Dedifferentiated amniotic fluid mesenchymal stem cell (primary cell): ENCODE results near the gene ABLIM2.

Source experiments
- DNase-seq: peaks from one replicate; pipeline ENCODE4 v3.0.0-alpha.2; 2016; ENCODE audit errors: extremely low spot score

Gene ABLIM2

GRCh38 chr4:8157944-8158709 is 486 bp downstream of the ABLIM2 start:
- no peak for DNase-seq

DNA sequence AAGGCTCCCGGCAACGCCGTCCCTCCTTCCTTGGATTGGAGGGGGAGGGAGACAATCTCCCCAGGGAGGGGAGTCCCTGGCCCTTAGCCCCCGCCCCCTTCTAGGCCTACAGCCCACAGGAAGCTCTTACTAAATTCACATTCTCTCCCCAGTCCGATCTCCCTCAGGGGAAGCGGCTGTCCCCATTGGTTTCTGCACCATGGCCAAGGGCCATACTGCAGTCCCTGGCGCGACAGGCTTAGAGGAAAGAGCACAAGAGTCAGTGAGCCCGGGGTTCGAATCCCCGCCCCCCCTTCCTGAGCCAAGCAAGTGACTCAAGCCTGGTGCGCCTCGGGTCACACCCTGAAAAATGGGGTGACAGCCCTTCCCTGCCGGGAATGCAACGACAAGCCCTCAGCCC is 1.1 kb downstream of the ABLIM2 start:
- DNase-seq, result no peak

DNA sequence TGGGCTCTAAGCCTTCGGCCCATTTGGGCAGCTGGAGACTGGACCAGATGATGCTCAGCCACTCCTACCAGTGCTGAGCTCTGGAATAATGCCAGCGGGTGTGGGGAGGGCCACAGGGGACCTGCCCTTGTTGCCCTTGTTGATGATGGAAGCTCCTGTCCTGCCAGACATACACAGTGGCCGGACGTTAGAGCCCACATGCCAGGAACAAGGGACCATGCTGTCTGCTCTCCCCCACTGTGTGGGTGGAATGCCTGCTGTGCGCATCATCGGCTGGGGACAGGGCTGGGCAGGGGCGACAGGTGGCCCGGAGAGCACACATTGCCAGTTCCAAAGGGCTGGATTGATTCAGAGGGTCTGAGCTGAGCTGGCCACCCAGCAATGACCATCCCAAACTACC is 2.0 kb downstream of the ABLIM2 start:
- no peak for DNase-seq

- no peak for DNase-seq
Observed at GRCh38 chr4:8155660-8156421, 2.8 kb downstream of the ABLIM2 start.

DNA sequence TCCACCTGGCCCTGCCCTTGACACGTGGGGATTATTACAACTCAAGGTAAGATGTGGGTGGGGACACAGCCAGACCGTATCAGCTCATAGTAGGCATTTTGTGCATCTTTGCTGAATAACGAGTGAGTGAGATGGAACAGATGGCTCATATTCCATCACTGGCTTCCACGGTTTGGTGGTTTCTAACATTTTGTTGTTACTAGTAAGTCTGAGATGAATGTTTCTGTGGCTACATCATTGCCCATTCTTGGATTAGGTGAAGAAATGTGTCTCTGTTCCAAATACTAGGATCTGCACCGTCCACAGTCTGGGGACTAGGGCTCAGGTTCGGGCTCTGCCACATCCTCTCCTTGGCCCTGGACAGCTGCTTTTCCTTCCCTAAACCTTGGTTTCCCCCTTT is 3.6 kb downstream of the ABLIM2 start:
- DNase-seq, result no peak

GRCh38 chr4:8153441-8153840 is 5.2 kb downstream of the ABLIM2 start:
- DNase-seq, result no peak

DNA sequence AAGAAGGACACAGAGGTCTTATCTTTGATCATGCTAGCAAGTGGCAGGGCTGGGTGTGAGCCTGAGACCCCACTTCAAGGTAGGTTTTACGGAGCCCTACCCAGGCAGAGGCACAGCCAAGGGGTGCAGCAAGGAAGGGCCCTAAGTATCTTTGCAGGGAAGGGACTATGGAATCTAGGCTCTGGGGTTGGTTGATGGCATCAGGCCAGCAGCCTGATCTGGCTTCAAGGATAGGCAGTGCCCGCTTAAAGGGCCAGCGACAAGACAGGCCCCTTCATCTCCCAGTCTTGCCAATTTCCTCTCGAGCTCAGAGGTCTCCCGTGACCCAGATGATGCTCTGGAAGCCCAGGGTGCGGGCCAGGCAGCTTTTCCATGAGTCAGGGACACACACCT is 5.8 kb downstream of the ABLIM2 start:
- DNase-seq, result no peak

- DNase-seq, result no peak
Observed at GRCh38 chr4:8152090-8152864, 6.3 kb downstream of the ABLIM2 start.

DNA sequence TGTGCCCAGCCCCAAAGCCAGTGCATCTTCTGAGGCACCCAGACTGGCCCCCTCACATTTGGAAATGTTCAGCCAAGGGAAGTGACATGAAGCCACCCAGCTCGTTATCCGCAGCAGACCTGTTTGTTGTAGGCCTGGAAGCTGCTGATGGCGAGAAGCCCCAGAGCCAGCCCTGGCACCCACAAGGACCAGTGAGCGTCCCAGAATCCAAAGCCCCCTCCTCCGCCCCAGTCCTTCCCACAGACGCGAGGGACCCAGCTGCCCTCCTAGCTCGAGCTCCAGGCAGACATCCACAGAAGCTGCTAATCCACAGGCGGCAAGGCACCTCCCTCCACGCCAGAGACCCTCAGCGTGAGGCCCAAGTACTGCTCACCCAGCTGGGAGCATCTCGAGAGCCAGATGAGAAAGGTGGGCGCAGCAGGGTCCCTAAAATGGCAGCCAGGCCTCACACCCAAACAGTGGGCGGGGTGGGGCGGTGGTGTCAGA is 7.4 kb downstream of the ABLIM2 start:
- DNase-seq, result no peak

DNA sequence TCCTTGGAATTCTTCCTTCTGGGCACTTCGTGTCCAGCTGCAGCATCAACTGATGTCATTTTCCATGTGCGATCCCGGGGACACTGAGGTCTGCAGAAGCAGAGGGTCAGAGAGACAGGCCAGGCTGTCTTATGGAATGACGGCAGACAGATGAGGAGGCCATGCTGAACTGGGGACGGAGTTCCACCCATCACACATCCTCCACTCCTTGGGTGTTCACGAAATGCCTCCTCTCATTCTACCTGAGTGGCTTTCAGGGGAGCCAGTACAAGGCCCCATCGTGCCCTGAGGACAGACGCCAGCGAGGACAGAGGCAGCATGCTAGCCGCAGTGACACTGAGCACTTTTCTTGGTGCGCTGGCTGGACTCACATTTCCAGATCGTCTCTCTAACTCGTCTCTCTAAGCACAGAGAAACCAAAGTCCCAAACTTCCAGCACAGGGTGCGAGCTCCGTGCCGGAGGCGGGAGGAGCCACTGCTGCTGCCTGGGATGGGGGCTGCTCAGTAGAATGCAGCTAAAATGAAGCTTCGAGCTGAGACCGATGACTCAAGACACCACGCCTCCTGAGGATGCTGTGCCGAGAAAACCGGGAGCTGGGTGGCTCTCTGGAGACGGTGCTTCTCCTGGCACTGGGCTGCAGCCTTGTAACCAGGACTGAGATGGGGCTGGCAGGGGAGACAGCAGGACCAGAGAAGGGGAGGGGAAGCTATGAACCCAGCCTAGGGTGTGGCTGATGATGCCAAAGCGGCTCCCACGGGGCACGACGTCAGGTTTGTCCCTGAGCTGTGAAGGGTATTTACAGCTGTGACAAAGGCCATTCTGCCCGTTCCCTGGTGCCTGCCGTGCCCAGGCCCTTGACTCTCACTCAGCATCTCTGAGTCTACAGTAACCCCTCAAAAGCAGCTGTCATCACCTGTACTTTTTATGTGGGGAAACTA is 8.2 kb downstream of the ABLIM2 start:
- DNase-seq, result no peak

DNA sequence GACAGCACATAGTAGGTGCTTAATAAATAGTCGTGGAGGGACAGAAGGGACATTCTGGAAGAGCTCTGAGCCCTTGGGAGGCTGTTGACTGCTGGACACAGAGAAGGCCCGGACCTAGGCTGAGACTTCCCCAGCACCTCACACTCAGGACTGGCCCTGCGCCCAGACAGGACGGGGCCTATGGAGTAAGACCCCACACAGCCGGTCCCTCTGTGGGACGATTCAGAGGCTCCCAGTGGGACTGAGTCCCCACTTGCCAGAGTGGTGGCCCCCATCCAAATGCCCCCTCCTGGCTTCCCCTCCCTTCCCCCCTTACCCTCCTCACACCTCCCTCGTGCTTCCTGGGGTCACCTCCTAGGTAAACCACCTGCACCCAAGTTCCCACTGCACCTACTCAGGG is 8.9 kb downstream of the ABLIM2 start:
- no peak for DNase-seq

DNA sequence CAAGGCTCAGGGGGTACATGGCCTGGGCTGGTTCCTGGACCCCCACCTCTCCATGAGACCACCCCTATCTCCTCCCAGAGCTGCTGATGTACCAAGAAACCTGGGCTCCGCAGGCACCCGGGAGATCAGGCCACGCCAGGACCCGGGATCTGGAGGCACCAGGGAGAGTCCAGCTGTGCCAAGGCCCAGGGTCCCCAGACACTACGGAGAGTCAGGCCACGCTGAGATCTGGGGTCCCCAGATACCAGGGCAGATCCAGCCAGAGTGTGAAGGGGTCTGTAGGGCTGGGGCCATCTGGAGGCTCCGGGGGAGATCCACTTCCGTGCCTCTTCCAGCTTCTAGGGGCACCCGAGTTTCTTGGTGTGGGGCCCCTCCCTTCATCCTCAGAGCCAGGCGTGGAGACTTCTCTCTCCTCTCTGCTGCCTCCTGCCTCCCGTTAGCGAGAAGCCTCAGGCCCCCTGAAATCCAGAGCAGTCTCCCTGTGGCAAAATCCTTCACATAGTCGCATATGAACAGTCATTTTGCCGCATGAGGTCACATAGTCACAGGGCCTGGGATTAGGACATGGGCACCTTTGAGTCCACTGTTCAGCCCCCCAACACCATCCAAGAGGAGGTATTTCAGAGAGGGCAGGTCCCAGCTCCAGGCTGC is 9.7 kb downstream of the ABLIM2 start:
- DNase-seq, result no peak

- DNase-seq, result no peak
Observed at GRCh38 chr4:8148159-8148558, 10.5 kb downstream of the ABLIM2 start.

DNA sequence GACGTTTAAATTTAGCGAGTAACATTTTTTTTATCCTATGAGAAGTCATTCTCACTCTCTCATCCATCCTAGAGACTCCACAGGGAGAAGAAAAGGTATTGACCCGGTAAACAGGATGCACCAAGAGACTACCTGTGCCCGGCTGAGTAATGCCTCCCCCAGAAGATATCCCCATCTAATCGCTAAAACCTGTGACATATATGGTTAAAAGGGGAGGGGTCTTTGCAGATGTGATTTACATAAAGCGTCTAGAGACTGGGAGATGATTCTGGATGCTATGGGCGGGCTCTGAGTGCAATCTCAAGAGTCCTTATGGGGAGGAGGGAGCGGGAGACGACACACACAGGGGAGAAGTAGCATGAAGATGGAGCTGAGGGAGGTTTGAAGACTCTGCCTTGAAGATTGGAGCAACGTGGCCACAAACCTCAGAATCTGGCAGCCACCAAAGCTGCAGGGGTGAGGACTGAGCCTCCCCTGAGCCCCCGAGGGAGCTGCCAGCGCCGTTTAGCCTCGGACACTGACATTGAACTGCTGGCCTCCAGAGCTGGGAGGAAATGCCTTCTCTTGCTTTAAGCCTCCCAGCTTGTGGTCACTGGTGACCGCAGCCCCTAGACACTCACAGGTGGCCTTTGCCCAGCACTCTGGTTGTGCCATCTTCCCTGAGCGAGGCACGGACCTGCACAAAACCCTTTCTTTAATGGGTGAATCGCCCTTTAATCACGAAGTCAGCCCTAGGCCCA is 11.2 kb downstream of the ABLIM2 start:
- DNase-seq, result no peak

DNA sequence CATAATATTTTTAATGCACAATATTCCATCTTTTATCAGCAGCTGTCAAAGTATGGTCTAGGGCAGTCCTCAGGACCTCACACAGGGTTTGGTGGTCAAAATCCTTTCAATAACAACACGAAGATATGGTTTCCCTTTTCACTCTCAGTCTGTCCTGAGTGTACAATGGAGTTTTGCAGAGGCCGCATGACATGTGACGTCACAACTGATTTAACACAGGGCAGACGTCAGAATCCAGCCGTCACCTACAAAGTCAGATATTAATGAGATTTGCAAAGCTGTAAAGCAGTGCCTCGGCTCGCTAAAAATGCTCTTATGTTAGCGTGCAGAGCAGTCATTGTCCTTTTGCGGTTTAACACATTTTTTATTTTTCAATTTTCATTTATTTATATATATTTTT is 12.5 kb downstream of the ABLIM2 start:
- no peak for DNase-seq

DNA sequence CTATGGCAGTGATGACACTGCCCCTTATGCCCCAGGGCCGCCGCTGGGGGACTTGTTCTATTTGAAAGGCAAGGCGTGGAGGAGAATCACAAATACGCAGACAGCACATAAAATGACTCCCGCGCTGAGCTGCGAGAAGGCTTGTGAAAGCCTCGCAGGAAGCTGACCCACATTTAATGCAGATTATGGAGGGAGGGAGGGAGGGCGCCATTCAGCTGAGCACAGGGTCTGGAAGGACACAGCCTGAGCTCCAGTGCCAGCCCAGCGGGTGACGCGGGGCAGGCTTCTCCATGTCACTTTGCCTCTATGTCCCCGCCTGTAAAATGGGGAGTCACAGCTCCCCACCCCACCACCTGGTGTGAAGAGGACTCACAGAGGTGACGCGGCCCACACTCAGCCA is 14.3 kb downstream of the ABLIM2 start:
- DNase-seq, result no peak

DNA sequence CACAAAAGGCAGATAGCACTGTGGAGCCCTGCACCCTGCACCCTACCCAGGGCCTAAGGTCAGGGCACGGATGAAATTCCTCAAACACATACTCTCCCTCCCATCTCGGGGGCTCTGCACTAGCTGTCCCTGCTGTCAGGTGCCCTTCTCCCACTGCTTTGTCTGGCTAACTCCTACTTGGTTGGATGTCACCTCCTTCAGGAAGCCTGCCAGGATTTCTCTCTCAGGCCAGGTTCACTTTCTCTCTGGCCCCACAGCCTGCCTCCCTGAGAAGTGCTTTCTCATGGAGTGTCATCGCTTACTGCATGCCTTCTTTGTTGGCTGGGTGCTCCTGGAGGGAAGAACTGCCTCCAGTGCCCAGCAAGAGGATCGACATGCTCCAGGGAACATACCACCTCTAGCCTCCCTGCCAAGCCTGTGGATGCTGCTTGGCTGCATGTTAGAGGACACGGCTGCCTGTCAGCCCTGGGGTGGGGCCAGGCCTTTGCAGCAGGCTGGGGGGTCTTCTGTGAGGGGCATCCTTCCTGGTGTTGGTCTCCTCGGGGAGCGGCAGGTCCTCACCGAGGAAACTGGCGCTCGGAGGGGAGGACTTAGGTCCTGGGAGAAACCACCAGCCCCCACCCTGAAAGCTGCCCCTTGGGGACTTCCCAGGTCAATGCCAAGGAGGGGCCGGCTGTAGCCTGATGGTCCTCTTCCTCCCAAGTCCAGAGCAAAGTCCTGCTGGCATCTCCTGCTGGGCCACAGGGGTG is 15.0 kb downstream of the ABLIM2 start:
- no peak for DNase-seq

- no peak for DNase-seq
Observed at GRCh38 chr4:8142556-8142955, 16.1 kb downstream of the ABLIM2 start.

DNA sequence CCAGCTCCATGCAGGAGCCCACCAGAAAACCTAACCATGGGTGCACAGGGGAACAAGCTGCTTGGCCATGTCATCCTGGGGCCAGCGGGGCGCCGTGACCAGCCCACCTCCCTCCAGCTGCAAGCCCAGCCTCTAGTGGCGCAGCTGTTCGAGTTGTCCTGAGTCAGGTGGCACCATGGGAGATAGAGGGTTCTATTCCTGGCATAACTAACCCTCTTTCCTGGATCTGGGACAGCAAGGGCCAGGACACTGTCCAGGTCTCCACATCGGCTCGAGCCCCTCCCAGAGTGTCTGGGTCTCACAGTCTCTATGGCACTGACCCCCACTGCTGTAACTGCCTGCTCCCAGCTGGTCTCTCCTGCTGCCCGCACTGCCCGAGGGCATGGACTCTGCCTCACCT is 16.7 kb downstream of the ABLIM2 start:
- DNase-seq, result no peak
